OCI-M1 (cell line): Measurements from ENCODE around the gene STRIT1.
A peak's percentile ranks its signal among the peaks of the same experiment; 100 is the strongest.
"Not testable (repeated sequence)": the region's sequence is repeated elsewhere in the genome, so short reads cannot be mapped to it uniquely, and the experiment has no call there.

Experiments used
- DNase-seq: peaks from one replicate; lab custom pipeline; 2025; lab: John Stamatoyannopoulos, UW

Gene STRIT1

GRCh38 chr3:155270485-155271342 lies 22.8 kb downstream of the STRIT1 start:
- DNase-seq, result peak; percentile 29

GRCh38 chr3:155270063-155270462 lies 23.4 kb downstream of the STRIT1 start:
- DNase-seq, result no peak

GRCh38 chr3:155262855-155263254 lies 30.6 kb downstream of the STRIT1 start:
- DNase-seq, result not testable (repeated sequence)

GRCh38 chr3:155262295-155262694 lies 31.2 kb downstream of the STRIT1 start:
- DNase-seq, result no peak

GRCh38 chr3:155254445-155254844 lies 39.0 kb downstream of the STRIT1 start:
- no peak for DNase-seq

GRCh38 chr3:155252535-155252934 lies 40.9 kb downstream of the STRIT1 start:
- DNase-seq, result no peak

GRCh38 chr3:155252021-155252420 lies 41.5 kb downstream of the STRIT1 start:
- no peak for DNase-seq

- peak; percentile 89 for DNase-seq
These were observed 44.8 kb downstream of the STRIT1 start for GRCh38 chr3:155248531-155249187.

GRCh38 chr3:155244699-155245098 lies 48.8 kb downstream of the STRIT1 start:
- no peak for DNase-seq

- DNase-seq, result no peak
These were observed 49.3 kb downstream of the STRIT1 start for GRCh38 chr3:155244216-155244615.

- DNase-seq, result no peak
These were observed 50.0 kb downstream of the STRIT1 start for GRCh38 chr3:155243512-155243921.

GRCh38 chr3:155242342-155242741 lies 51.1 kb downstream of the STRIT1 start:
- DNase-seq, result no peak

- DNase-seq, result no peak
These were observed 51.9 kb downstream of the STRIT1 start for GRCh38 chr3:155241579-155241978.
